ENCODE data around the gene JAG2. TPM values are rescaled to one million over a fixed set of nuclear protein-coding genes. Genes with fewer than 3 reads are reported as not detected.

Gene JAG2
- total and polyA plus RNA-seq, 3 donors from 2014 or later: 12.9 to 21.3 (median 20.4) TPM

DNA sequence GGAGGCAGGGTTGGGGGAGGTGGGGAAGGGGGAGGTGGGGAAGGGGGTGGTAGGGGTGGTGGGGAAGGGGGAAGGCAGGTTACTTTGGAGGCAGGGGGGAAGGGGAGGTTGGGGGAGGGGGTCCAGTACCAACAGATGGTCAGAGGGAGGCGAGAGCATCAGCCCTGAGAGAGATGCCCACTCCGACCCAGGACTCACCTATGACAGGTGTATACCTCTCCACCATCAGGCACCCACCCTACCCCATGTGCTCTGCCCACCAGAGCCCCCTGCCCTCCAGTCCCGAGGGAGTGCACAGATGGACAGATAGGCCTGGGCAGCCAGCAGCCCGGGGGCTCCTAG is 18.6 kb downstream of the JAG2 start:
- no peaks in the 10 kb centered on the region for H3K36me3 ChIP-seq (ENCODE audit: low read depth, missing control alignments)
- intact Hi-C loops (cut with DNase I; ENCODE audit: low total_unique reads): no loop called here
- no peak overlapping the region for H3K4me3 ChIP-seq
- DNase-seq: no peak
- 87 to 92% methylated on average over 3 to 4 of the region's 4 CpGs for WGBS, 2 donors
- no peaks in the 10 kb centered on the region for H3K4me1 ChIP-seq
- no peaks in the 10 kb centered on the region for H3K9me3 ChIP-seq
- no peaks in the 10 kb centered on the region for H3K27me3 ChIP-seq
- TF ChIP-seq, protein P1, sequence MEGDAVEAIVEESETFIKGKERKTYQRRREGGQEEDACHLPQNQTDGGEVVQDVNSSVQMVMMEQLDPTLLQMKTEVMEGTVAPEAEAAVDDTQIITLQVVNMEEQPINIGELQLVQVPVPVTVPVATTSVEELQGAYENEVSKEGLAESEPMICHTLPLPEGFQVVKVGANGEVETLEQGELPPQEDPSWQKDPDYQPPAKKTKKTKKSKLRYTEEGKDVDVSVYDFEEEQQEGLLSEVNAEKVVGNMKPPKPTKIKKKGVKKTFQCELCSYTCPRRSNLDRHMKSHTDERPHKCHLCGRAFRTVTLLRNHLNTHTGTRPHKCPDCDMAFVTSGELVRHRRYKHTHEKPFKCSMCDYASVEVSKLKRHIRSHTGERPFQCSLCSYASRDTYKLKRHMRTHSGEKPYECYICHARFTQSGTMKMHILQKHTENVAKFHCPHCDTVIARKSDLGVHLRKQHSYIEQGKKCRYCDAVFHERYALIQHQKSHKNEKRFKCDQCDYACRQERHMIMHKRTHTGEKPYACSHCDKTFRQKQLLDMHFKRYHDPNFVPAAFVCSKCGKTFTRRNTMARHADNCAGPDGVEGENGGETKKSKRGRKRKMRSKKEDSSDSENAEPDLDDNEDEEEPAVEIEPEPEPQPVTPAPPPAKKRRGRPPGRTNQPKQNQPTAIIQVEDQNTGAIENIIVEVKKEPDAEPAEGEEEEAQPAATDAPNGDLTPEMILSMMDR (IDR thresholded peaks at IDR 0.05): no peak
- TF ChIP-seq POLR2A (IDR thresholded peaks at IDR 0.05): no peak
- H3K27ac ChIP-seq: no peak overlapping the region

DNA sequence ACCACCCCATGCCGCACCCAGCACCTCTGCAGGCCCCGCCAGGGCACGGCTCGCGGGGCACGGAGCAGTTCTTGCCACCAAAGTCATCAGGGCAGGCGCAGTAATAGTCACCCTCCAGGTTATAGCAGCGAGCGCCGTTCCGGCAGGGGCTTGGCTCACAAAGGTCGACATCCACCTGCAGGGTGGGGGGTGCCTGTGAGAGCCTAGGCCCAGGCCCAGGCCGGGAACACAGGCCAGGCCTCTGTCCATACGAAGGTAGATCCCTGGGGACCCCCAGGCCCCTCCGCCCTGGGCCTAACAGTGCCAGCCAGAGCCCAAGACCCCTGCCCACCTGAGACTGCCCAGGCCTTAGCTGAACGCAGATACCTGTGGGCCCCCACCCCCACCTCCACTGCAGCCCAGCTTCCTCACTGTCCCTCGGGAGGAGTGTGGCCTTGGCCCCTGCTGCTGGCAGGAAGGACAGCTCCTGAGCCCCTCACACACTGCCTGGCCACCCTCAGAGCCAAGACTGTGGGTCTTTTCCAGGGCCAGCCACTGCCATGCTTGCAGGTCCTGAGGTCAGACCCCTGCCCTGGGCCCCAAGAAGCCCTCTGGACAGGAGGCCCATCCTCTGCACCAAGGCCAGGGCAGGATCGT is 19.3 kb downstream of the JAG2 start:
- Histone ChIP-seq H3K9me3 (no peaks in the 10 kb centered on the region), H3K27me3 (no peaks in the 10 kb centered on the region), H3K4me3 (no peak overlapping the region), H3K27ac (no peak overlapping the region), H3K36me3 (ENCODE audit: low read depth, missing control alignments) (no peaks in the 10 kb centered on the region), H3K4me1 (no peaks in the 10 kb centered on the region)
- intact Hi-C loops (cut with DNase I; ENCODE audit: low total_unique reads): no loop called here
- WGBS, 2 donors: 88 to 90% methylated on average over 2 to 17 of the region's 18 CpGs
- TF ChIP-seq POLR2A (IDR thresholded peaks at IDR 0.05): no peak
- TF ChIP-seq, protein P1 (IDR thresholded peaks at IDR 0.05): no peak
- no peak for DNase-seq

DNA sequence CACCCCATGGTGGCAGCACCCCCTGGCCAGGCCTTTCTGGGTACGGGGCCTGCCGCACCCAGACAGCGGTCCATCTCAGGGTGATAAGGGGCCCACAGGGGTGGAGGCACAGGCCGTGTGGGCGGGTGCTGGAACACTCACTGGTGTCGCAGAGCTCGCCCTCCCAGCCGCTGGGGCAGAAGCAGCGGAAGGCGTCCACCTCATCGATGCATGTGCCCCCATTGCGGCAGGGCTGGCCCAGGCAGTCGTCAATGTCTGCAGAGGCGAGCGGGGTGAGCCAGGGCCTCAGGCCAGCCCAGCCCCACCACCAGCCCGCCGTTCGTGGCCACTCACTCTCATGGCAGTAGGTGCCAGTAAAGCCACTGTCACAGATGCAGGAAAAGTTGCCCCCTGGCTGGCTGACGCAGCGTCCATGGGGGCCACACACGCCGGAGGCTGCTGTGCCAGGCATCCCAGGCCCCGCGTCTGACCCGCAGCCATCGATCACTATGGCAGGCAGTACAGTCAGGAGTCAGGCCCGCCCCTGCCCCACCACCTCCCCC is 19.9 kb downstream of the JAG2 start:
- no peak for DNase-seq
- Histone ChIP-seq H3K27me3 (no peaks in the 10 kb centered on the region), H3K9me3 (no peaks in the 10 kb centered on the region), H3K27ac (no peak overlapping the region), H3K4me1 (no peaks in the 10 kb centered on the region), H3K4me3 (no peak overlapping the region), H3K36me3 (ENCODE audit: low read depth, missing control alignments) (no peaks in the 10 kb centered on the region)
- intact Hi-C loops (cut with DNase I; ENCODE audit: low total_unique reads): no loop called here
- TF ChIP-seq POLR2A (IDR thresholded peaks at IDR 0.05): no peak
- TF ChIP-seq, protein P1 (IDR thresholded peaks at IDR 0.05): no peak
- WGBS, 2 donors: 92% methylated on average over 27 of the region's 27 CpGs; no CpG with 5 or more reads in 1 of the 2 donors

DNA sequence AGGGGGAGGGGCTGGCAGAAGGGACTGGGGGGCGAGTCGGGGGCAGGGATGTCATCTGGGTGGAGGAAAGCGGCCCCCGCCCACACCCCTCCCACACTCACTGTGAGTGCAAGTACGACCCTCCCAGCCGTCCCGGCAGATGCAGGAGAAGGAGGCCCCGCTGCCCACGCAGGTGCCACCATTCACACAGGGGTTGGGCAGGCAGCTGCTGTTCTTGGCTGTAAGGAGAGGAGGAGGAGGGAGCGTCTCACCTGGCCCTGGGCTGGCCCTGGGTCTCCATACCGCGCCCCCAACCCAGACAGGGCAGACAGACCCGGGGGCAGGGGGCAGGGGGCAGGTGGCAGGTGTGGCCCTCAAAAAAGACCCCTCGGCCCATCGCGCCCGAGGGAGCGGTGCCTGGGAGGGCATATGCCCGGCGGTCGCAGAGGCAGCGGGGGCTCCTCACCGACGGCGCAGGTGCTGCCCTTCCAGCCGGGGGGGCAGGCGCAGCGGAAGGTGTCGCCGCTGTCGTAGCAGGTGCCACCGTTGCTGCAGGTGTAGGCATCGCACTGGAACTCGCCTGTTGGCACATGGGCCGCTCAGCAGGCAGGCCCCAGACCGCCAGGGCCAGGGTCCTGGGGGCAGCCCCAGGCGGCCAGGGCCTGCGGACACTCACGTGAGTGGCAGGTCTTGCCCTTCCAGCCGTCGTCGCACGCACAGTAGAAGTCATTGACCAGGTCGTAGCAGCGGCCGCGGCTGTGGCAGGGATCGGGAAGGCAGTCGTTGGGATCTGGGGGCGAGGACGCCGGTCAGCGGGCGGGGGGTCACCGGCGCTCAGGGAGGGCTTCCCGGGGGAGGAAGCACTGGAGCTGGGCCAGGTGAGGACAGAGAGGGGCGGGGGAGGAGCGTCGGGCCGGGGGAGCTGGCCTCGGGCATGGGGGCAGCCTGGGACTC is 20.6 kb downstream of the JAG2 start:
- Histone ChIP-seq H3K36me3 (ENCODE audit: low read depth, missing control alignments) (no peaks in the 10 kb centered on the region), H3K4me1 (no peaks in the 10 kb centered on the region), H3K4me3 (no peak overlapping the region), H3K9me3 (no peaks in the 10 kb centered on the region), H3K27ac (no peak overlapping the region), H3K27me3 (no peaks in the 10 kb centered on the region)
- intact Hi-C loops (cut with DNase I; ENCODE audit: low total_unique reads): no loop called here
- no peak for DNase-seq
- 89 to 93% methylated on average over 25 to 59 of the region's 62 CpGs for WGBS, 2 donors
- TF ChIP-seq, protein P1 (IDR thresholded peaks at IDR 0.05): no peak
- TF ChIP-seq POLR2A (IDR thresholded peaks at IDR 0.05): no peak

Measured in testis (tissue), 3 donors.